ENCODE results near the gene BPIFA2.

DNA sequence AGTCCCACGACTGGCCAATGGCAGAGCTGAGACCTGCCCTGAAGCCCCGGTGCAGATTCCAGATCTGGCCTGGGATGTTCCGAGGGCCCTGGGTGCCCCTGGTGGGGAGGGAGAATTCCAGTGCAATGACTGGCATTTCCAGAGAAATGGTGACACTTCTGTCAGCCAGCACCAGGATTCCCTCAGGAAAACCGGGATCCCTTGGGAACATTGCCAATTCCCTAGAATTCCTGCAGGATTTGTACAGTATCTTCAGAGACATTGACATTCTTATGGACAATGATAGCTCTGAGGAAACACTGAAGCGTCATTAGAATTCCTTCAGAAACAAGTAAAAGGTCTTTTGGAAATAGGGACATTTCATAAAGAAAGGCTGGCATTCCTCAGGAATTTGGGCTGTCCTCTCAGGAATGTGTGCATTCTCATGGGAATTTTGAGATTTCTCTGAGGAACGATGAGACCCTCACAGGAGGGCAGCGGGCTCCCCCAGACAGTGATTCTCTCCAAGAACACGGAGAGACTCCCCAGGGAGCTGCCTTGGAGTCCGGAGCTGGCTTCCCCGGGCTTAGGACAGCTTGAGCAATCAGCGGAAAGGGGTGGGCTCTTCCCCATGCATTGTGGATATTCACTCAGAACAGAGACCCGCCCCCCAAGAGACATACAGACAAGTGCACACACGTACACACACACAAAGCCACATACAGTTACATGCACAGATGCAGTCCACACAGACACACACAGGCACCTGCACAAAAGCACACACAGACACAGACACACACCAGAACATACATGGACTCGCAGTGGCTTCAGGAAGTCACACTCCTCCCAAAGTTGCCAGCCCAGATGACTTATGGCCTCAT, 35.2 kb upstream of the BPIFA2 start:
- TF ChIP-seq POLR2A (IDR thresholded peaks at IDR 0.05; ENCODE audit: low read length) (no peak), GATA1 (IDR thresholded peaks at IDR 0.05; ENCODE audit: low read depth, low read length) (no peak)

Measured in erythroblast (primary cell).